ENCODE results near the gene ADAMTS17.

Gene ADAMTS17

DNA sequence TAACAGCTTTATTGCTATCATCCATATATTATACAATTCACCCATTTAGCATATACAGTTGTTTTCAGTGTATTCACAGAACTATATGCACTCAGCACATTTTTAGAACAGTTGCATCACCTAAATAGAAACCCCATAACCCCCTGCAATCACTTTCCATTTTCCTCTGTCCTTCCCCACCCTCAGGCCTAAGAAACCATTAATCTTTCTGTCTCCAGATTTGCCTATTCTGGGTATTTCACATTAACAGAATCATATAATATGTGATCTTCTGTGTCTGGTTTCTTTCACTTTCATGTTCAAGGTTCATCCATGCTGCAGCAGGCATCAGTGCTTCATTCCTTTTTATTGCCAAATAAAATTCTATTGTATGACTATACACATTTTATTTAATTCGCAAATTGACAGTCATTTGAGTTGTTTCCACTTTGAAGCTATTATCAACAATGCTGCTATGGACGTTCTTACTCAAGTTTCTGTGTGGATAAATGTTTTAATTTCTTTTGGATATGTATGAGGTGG is 39.8 kb downstream of the ADAMTS17 start:
- H3K4me3 ChIP-seq (ENCODE audit: insufficient read length, low read depth) = no peak overlapping the region
- no peaks in the 10 kb centered on the region for H3K36me3 ChIP-seq (ENCODE audit: insufficient read depth, insufficient read length, low read length)
- H3K9me3 ChIP-seq (ENCODE audit: insufficient read depth, low read length) = peaks cover 8% of the 10 kb centered on the region
- no peak for DNase-seq (ENCODE audit: low read depth, low spot score)
- H3K4me1 ChIP-seq (ENCODE audit: insufficient read depth, insufficient read length) = no peaks in the 10 kb centered on the region
- no peaks in the 10 kb centered on the region for H3K27me3 ChIP-seq (ENCODE audit: insufficient read depth, insufficient read length)
- no peak overlapping the region for H3K9ac ChIP-seq (ENCODE audit: insufficient read length, low read depth)
- TF ChIP-seq ZNF274 (IDR thresholded peaks at IDR 0.05; ENCODE audit: low read depth, low read length) (no peak), YY1 (IDR thresholded peaks at IDR 0.05; ENCODE audit: insufficient read depth, insufficient read length) (no peak), SUZ12 (IDR thresholded peaks at IDR 0.05; ENCODE audit: extremely low read depth, insufficient read depth, insufficient read length) (no peak)

GRCh38 chr15:100298257-100298656 is 43.5 kb downstream of the ADAMTS17 start:
- H3K4me1 ChIP-seq (ENCODE audit: insufficient read depth, insufficient read length) = no peaks in the 10 kb centered on the region
- peaks cover 8% of the 10 kb centered on the region for H3K9me3 ChIP-seq (ENCODE audit: insufficient read depth, low read length)
- H3K9ac ChIP-seq (ENCODE audit: insufficient read length, low read depth) = no peak overlapping the region
- H3K36me3 ChIP-seq (ENCODE audit: insufficient read depth, insufficient read length, low read length) = no peaks in the 10 kb centered on the region
- no peak overlapping the region for H3K4me3 ChIP-seq (ENCODE audit: insufficient read length, low read depth)
- no peak for DNase-seq (ENCODE audit: low read depth, low spot score)
- no peak for TF ChIP-seq YY1 (IDR thresholded peaks at IDR 0.05; ENCODE audit: insufficient read depth, insufficient read length)
- no peak for TF ChIP-seq SUZ12 (IDR thresholded peaks at IDR 0.05; ENCODE audit: extremely low read depth, insufficient read depth, insufficient read length)
- no peak for TF ChIP-seq ZNF274 (IDR thresholded peaks at IDR 0.05; ENCODE audit: low read depth, low read length)
- H3K27me3 ChIP-seq (ENCODE audit: insufficient read depth, insufficient read length) = no peaks in the 10 kb centered on the region

- Histone ChIP-seq H3K27me3 (ENCODE audit: insufficient read depth, insufficient read length) (no peaks in the 10 kb centered on the region), H3K36me3 (ENCODE audit: insufficient read depth, insufficient read length, low read length) (no peaks in the 10 kb centered on the region), H3K4me1 (ENCODE audit: insufficient read depth, insufficient read length) (no peaks in the 10 kb centered on the region), H3K9me3 (ENCODE audit: insufficient read depth, low read length) (peaks cover 8% of the 10 kb centered on the region), H3K4me3 (ENCODE audit: insufficient read length, low read depth) (no peak overlapping the region), H3K9ac (ENCODE audit: insufficient read length, low read depth) (no peak overlapping the region)
- DNase-seq (ENCODE audit: low read depth, low spot score) = no peak
- no peak for TF ChIP-seq ZNF274 (IDR thresholded peaks at IDR 0.05; ENCODE audit: low read depth, low read length)
Measured at GRCh38 chr15:100297812-100298211, 44.0 kb downstream of the ADAMTS17 start.

DNA sequence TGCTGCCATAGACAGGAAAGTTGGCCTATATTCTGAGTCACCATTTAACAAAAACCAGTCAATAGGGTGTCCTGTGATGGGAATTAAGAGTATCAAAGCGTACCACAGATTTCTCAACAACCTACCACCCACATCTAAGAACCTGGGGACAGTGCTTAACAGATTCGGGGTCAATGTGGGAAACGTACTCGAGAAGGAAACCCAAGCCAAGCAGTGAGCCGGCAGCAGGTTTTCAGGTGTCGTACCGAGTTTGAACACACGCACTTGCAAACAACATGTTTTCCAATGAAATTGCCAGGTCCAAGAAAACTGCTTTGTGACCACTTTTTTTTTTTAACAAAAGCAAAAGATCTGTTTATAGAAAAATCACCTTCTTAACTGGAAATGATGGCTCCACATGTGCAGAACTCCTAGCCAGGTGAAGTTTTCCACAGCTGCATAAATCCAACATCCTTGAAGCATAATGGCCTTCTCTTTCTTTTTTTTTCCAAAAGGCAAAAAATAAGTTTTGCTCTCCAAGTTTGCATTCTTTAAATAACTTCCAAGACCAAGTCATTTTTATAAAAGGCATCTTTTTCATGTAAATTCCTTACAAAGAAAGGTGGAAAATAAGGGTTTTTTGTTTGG is 45.7 kb downstream of the ADAMTS17 start:
- no peak for TF ChIP-seq SUZ12 (IDR thresholded peaks at IDR 0.05; ENCODE audit: extremely low read depth, insufficient read depth, insufficient read length)
- TF ChIP-seq ZNF274 (IDR thresholded peaks at IDR 0.05; ENCODE audit: low read depth, low read length) = no peak
- no peak for TF ChIP-seq YY1 (IDR thresholded peaks at IDR 0.05; ENCODE audit: insufficient read depth, insufficient read length)
- H3K27me3 ChIP-seq (ENCODE audit: insufficient read depth, insufficient read length) = no peaks in the 10 kb centered on the region
- no peak for DNase-seq (ENCODE audit: low read depth, low spot score)
- H3K4me3 ChIP-seq (ENCODE audit: insufficient read length, low read depth) = no peak overlapping the region
- H3K36me3 ChIP-seq (ENCODE audit: insufficient read depth, insufficient read length, low read length) = no peaks in the 10 kb centered on the region
- H3K9me3 ChIP-seq (ENCODE audit: insufficient read depth, low read length) = peaks cover 8% of the 10 kb centered on the region
- H3K4me1 ChIP-seq (ENCODE audit: insufficient read depth, insufficient read length) = no peaks in the 10 kb centered on the region
- no peak overlapping the region for H3K9ac ChIP-seq (ENCODE audit: insufficient read length, low read depth)

- H3K36me3 ChIP-seq (ENCODE audit: insufficient read depth, insufficient read length, low read length) = no peaks in the 10 kb centered on the region
- no peaks in the 10 kb centered on the region for H3K4me1 ChIP-seq (ENCODE audit: insufficient read depth, insufficient read length)
- no peak for TF ChIP-seq YY1 (IDR thresholded peaks at IDR 0.05; ENCODE audit: insufficient read depth, insufficient read length)
- TF ChIP-seq ZNF274 (IDR thresholded peaks at IDR 0.05; ENCODE audit: low read depth, low read length) = no peak
- no peak for TF ChIP-seq SUZ12 (IDR thresholded peaks at IDR 0.05; ENCODE audit: extremely low read depth, insufficient read depth, insufficient read length)
- no peaks in the 10 kb centered on the region for H3K27me3 ChIP-seq (ENCODE audit: insufficient read depth, insufficient read length)
- no peaks in the 10 kb centered on the region; the same call in 1 of the 2 replicates for H3K9me3 ChIP-seq (ENCODE audit: insufficient read depth, low read length)
- DNase-seq (ENCODE audit: low read depth, low spot score) = no peak
- no peak overlapping the region for H3K9ac ChIP-seq (ENCODE audit: insufficient read length, low read depth)
- no peak overlapping the region for H3K4me3 ChIP-seq (ENCODE audit: insufficient read length, low read depth)
Measured at GRCh38 chr15:100292010-100292409, 49.8 kb downstream of the ADAMTS17 start.

GRCh38 chr15:100291106-100291505 is 50.7 kb downstream of the ADAMTS17 start:
- H3K4me3 ChIP-seq (ENCODE audit: insufficient read length, low read depth) = no peak overlapping the region
- no peaks in the 10 kb centered on the region for H3K27me3 ChIP-seq (ENCODE audit: insufficient read depth, insufficient read length)
- TF ChIP-seq SUZ12 (IDR thresholded peaks at IDR 0.05; ENCODE audit: extremely low read depth, insufficient read depth, insufficient read length) (no peak), YY1 (IDR thresholded peaks at IDR 0.05; ENCODE audit: insufficient read depth, insufficient read length) (no peak), ZNF274 (IDR thresholded peaks at IDR 0.05; ENCODE audit: low read depth, low read length) (no peak)
- H3K9ac ChIP-seq (ENCODE audit: insufficient read length, low read depth) = no peak overlapping the region
- H3K9me3 ChIP-seq (ENCODE audit: insufficient read depth, low read length) = no peaks in the 10 kb centered on the region; the same call in 1 of the 2 replicates
- H3K4me1 ChIP-seq (ENCODE audit: insufficient read depth, insufficient read length) = no peaks in the 10 kb centered on the region
- H3K36me3 ChIP-seq (ENCODE audit: insufficient read depth, insufficient read length, low read length) = no peaks in the 10 kb centered on the region
- DNase-seq (ENCODE audit: low read depth, low spot score) = peak; percentile 6

GRCh38 chr15:100285641-100286295 is 56.0 kb downstream of the ADAMTS17 start:
- Histone ChIP-seq H3K4me3 (ENCODE audit: insufficient read length, low read depth) (no peak overlapping the region), H3K27me3 (ENCODE audit: insufficient read depth, insufficient read length) (no peaks in the 10 kb centered on the region)
- TF ChIP-seq ZNF274 (IDR thresholded peaks at IDR 0.05; ENCODE audit: low read depth, low read length) (no peak), SUZ12 (IDR thresholded peaks at IDR 0.05; ENCODE audit: extremely low read depth, insufficient read depth, insufficient read length) (no peak), YY1 (IDR thresholded peaks at IDR 0.05; ENCODE audit: insufficient read depth, insufficient read length) (no peak)

More at GRCh38 chr15:100285641-100286295, 56.0 kb downstream of the ADAMTS17 start:
- H3K9ac ChIP-seq (ENCODE audit: insufficient read length, low read depth) = no peak overlapping the region
- no peaks in the 10 kb centered on the region for H3K9me3 ChIP-seq (ENCODE audit: insufficient read depth, low read length)
- no peaks in the 10 kb centered on the region for H3K4me1 ChIP-seq (ENCODE audit: insufficient read depth, insufficient read length)
- H3K36me3 ChIP-seq (ENCODE audit: insufficient read depth, insufficient read length, low read length) = no peaks in the 10 kb centered on the region
- no peak for DNase-seq (ENCODE audit: low read depth, low spot score)
